AG09319 (cell line): ENCODE data around the gene PROC.

Source experiments
- DNase-seq: peaks from one replicate; pipeline ENCODE4 v3.0.0-alpha.2; 2010; ENCODE audit warnings: low read depth; ENCODE audit errors: extremely low read depth
- TF ChIP-seq, protein P1 (sequence below): IDR thresholded peaks from 2 replicates; pipeline ENCODE4 v1.5.1; 2011; ENCODE audit warnings: low read depth, mild to moderate bottlenecking, inconsistent platforms, low read length, moderate library complexity

PROC gene

DNA sequence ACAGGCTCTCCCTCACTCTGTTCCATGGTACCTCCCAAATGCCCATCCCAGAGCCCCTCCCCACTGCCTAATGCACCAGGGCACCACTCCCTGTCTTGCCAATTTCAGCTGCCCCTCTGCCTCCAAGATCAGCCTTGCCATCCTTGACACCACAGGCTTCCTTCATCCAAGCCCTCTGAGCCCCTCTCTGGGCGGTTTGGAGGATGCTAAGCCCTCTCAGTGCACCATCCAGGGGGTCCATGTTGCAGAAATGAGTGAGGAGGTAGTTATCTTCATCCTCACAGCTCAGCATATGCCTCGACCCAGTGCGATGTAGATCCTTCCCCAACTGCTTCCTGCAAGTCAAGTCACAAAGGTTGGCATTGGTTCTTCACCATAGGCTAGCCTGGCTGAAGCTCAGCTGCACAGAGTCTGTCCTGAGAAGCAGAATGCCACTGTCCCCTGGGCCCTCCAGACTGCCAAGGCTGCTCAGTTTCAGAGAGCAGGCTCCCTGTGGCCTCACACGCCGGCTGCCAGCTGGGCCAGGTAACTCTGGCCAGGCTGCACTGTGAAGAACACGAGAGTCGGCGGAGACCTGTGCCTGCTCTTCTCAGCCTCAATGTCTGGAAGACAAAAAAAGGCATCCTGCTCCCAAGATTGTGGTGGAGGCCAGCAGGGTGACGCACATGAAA is 20.5 kb upstream of the PROC start:
- DNase-seq = no peak
- TF ChIP-seq, protein P1, sequence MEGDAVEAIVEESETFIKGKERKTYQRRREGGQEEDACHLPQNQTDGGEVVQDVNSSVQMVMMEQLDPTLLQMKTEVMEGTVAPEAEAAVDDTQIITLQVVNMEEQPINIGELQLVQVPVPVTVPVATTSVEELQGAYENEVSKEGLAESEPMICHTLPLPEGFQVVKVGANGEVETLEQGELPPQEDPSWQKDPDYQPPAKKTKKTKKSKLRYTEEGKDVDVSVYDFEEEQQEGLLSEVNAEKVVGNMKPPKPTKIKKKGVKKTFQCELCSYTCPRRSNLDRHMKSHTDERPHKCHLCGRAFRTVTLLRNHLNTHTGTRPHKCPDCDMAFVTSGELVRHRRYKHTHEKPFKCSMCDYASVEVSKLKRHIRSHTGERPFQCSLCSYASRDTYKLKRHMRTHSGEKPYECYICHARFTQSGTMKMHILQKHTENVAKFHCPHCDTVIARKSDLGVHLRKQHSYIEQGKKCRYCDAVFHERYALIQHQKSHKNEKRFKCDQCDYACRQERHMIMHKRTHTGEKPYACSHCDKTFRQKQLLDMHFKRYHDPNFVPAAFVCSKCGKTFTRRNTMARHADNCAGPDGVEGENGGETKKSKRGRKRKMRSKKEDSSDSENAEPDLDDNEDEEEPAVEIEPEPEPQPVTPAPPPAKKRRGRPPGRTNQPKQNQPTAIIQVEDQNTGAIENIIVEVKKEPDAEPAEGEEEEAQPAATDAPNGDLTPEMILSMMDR = no peak

DNA sequence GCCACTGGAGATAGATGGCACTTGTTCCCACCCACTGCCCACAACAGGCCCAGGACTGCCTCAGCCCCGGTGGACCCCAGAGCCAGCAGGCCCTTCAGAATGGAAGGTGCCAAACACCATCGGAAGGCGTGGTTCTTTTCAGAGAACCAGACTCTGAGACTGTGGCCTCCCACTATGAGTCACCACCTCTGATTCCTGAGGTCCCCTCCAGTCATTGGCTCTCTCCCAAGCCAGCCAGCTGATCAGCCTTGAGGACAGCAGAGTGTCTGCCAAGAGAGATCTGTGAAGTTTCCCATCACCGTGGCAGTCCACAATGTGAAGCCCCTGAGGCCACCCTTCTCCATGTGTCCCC is 20.0 kb upstream of the PROC start:
- DNase-seq = peak; percentile 65
- TF ChIP-seq, protein P1 = no peak

DNA sequence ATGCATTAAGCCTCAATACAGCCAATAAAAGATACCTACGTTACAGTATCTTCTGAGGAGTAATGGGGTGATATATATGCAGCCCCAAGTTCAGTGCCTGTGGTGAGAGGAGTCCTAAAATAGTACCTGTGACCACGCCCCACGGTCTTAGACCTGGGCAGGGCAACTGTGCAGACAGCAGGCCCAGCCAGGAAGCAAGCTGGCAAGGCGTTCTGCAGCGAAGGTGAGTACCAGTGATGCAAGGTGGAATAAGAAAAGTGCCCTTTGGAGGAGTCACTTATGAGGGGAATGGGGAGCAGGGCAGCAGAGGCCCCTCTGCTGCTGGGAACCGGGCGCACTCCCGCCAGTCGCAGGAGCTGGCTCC is 17.7 kb upstream of the PROC start:
- DNase-seq = no peak
- TF ChIP-seq, protein P1 = no peak

- no peak for DNase-seq
- TF ChIP-seq, protein P1 = no peak
Measured at GRCh38 chr2:127400897-127401756, 17.1 kb upstream of the PROC start.

- DNase-seq = no peak
- TF ChIP-seq, protein P1 = no peak
Measured at GRCh38 chr2:127401757-127402695, 16.2 kb upstream of the PROC start.

- DNase-seq = no peak
- TF ChIP-seq, protein P1 = no peak
Measured at GRCh38 chr2:127403460-127403859, 14.8 kb upstream of the PROC start.
